ENCODE results near the gene PEDS1. TPM values are rescaled to one million over a fixed set of nuclear protein-coding genes. Genes with fewer than 3 reads are reported as not detected.

PEDS1 gene
- total RNA-seq, 1 donor from 2014 or later: 31.3 TPM

DNA sequence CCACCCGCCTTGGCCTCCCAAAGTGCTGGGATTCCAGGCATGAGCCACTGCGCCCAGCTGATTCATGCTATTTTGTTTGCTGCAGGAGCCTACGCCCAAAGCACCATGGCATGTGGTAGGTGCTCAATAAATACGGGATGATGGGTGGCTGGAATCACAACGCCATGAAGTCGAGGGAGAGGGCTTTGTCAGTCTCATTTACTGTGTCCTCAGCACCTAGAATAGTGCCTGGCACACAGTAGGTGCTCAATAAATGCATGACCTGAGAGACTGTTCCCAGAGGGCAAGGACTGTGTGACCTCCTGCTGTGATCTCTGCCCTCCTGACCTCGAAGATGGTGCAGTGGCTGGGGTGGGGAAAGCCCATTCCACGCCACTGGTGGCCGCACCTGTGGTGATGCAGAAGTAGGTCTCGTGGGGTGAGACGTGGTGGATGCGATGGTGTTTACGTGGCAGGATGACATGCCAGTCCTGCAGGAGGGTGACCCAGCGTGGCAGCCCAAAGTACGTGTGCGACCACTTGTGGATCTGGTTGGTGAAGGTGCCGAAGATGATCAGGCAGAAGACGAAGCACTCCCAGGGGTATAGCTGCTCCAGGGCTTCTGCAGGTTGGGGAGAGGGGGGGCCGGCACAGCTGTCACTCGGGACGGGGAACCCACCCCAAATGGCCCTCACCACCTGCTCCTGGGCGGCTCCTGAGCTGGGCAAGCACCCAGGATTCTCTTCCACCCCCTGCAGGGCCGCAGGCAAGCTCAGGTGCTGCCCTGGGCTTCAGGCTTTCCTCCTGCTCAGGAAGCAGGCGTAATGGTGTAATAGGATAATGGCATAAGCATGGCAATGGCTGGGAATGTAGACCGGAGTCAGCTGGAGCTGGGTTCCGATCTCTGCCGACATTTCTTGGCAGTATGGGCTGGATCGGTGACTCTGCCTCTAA is 25.7 kb downstream of the PEDS1 start:
- DNase-seq (no peak), ATAC-seq (no peak)
- Histone ChIP-seq H3K4me1 (no peaks in the 10 kb centered on the region), H3K4me3 (no peak overlapping the region), H3K9me3 (no peaks in the 10 kb centered on the region), H3K27me3 (no peaks in the 10 kb centered on the region), H3K36me3 (peaks cover 81% of the 10 kb centered on the region), H3K27ac (no peak overlapping the region)
- intact Hi-C loops (cut with DNase I): no loop called here
- TF ChIP-seq, protein P1, sequence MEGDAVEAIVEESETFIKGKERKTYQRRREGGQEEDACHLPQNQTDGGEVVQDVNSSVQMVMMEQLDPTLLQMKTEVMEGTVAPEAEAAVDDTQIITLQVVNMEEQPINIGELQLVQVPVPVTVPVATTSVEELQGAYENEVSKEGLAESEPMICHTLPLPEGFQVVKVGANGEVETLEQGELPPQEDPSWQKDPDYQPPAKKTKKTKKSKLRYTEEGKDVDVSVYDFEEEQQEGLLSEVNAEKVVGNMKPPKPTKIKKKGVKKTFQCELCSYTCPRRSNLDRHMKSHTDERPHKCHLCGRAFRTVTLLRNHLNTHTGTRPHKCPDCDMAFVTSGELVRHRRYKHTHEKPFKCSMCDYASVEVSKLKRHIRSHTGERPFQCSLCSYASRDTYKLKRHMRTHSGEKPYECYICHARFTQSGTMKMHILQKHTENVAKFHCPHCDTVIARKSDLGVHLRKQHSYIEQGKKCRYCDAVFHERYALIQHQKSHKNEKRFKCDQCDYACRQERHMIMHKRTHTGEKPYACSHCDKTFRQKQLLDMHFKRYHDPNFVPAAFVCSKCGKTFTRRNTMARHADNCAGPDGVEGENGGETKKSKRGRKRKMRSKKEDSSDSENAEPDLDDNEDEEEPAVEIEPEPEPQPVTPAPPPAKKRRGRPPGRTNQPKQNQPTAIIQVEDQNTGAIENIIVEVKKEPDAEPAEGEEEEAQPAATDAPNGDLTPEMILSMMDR (IDR thresholded peaks at IDR 0.05): no peak

DNA sequence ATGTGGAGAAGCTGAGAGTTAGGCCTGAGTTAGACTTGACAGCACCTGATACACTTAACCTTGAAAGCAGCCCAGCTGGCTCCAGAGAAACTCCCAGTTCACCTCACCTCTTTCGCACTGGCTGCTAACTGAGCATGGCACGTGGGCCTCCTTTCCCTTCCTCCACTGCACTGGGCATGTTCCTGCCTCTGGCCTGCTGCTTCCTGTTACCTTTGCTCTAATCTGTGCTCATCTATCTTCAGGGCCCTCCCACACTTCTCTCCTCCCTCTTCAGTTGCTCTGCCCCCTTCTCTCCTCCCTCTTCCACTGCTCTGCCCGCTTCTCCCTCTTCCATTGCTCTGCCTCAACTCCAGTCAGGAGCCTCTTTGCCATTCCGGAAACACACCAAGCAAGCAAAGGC is 26.9 kb downstream of the PEDS1 start:
- no peak overlapping the region for H3K27ac ChIP-seq
- DNase-seq: no peak
- TF ChIP-seq, protein P1 (IDR thresholded peaks at IDR 0.05): no peak
- ATAC-seq: peak; percentile 77
- intact Hi-C loops (cut with DNase I): no loop called here
- H3K36me3 ChIP-seq: peaks cover 85% of the 10 kb centered on the region
- H3K27me3 ChIP-seq: no peaks in the 10 kb centered on the region
- no peak overlapping the region for H3K4me3 ChIP-seq
- no peaks in the 10 kb centered on the region for H3K9me3 ChIP-seq
- peaks cover under 1% of the 10 kb centered on the region for H3K4me1 ChIP-seq

DNA sequence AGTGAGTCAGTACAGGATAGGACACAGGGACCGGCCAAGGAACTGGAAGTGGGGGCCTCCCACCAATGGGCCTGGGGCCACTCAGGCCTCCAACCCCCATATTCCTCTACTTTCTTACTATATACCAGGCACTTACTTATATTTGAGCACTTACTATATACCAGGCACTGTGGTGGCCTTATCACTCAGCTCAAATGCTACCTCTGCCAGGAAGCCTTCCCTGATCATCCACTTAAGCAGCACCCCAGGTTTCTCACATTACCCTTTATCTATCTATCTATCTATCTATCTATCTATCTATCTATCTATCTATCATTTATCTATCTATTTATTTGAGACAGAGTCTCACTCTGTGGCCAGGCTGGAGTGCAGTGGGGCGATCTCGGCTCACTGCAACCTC is 28.2 kb downstream of the PEDS1 start:
- H3K27me3 ChIP-seq: no peaks in the 10 kb centered on the region
- H3K4me3 ChIP-seq: no peak overlapping the region
- ATAC-seq (no peak), DNase-seq (no peak)
- intact Hi-C loops (cut with DNase I): no loop called here
- peaks cover 13% of the 10 kb centered on the region for H3K4me1 ChIP-seq
- no peak overlapping the region for H3K27ac ChIP-seq
- TF ChIP-seq, protein P1 (IDR thresholded peaks at IDR 0.05): no peak
- H3K36me3 ChIP-seq: peaks cover 79% of the 10 kb centered on the region
- H3K9me3 ChIP-seq: no peaks in the 10 kb centered on the region

DNA sequence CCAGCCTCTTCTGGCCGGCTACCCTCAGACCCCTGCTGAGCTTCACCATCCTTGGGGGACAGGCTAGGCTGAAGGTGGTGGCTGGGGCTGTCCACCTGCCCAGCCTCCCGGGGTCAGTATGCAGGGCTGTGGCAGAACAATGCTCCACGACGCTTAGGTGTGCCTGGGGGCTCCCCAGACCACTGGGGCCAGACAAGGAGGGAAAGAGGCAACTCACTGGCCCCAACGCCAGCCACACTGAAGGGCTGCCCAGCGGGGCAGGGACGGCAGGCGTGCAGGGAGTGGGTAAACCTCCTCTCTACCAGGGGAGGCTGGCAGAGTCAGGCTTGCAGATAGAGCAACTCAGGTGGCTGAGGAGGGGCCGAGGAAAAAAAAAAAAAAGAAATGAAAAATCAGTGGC is 29.0 kb downstream of the PEDS1 start:
- ATAC-seq (no peak), DNase-seq (no peak)
- Histone ChIP-seq H3K9me3 (no peaks in the 10 kb centered on the region), H3K36me3 (peaks cover 71% of the 10 kb centered on the region), H3K4me1 (peaks cover 13% of the 10 kb centered on the region), H3K27me3 (no peaks in the 10 kb centered on the region), H3K4me3 (no peak overlapping the region), H3K27ac (no peak overlapping the region)
- intact Hi-C loops (cut with DNase I): loop anchor here (5.0 kb wide), 1 partner anchor 48 kb away; no protein-coding TSS in a partner anchor
- TF ChIP-seq, protein P1 (IDR thresholded peaks at IDR 0.05): no peak

DNA sequence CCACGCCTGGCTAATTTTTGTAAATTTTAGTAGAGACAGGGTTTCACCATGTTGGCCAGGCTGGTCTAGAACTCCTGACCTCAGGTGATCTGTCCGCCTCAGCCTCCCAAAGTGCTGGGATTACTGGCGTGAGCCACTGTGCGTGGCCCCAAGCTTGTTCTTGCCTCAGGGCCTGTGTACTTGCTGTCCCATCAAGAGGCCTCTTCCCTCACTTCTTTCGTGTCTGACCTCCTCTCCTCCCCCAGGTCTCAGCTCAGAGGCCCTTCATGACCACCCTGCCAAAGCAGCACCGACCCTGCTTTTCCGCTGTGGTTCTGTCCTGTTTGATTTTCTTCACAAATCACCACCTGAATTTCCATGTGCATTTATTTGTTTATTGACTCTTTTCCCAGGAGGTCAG is 30.1 kb downstream of the PEDS1 start:
- DNase-seq (peak; percentile 29), ATAC-seq (no peak)
- no peaks in the 10 kb centered on the region for H3K9me3 ChIP-seq
- peaks cover 13% of the 10 kb centered on the region for H3K4me1 ChIP-seq
- TF ChIP-seq, protein P1 (IDR thresholded peaks at IDR 0.05): no peak
- no peak overlapping the region for H3K27ac ChIP-seq
- H3K36me3 ChIP-seq: peaks cover 60% of the 10 kb centered on the region
- no peaks in the 10 kb centered on the region for H3K27me3 ChIP-seq
- intact Hi-C loops (cut with DNase I): loop anchor here (5.0 kb wide), 1 partner anchor 49 kb away; no protein-coding TSS in a partner anchor
- no peak overlapping the region for H3K4me3 ChIP-seq

All from upper lobe of right lung (tissue), 1 donor.